Ramos (cell line): Measurements from ENCODE around the gene PGLYRP2.
"Not testable (repeated sequence)": the region's sequence is repeated elsewhere in the genome, so short reads cannot be mapped to it uniquely, and the experiment has no call there.

Experiments
- in situ Hi-C: fragments of 300-500 bp; cut with MboI; formaldehyde crosslinking; loops from one replicate; pipeline ENCODE4 v1.14.3; 2022; ENCODE audit warnings: low sequenced_read_pairs; ENCODE audit not compliant: unreplicated experiment

Gene PGLYRP2

DNA sequence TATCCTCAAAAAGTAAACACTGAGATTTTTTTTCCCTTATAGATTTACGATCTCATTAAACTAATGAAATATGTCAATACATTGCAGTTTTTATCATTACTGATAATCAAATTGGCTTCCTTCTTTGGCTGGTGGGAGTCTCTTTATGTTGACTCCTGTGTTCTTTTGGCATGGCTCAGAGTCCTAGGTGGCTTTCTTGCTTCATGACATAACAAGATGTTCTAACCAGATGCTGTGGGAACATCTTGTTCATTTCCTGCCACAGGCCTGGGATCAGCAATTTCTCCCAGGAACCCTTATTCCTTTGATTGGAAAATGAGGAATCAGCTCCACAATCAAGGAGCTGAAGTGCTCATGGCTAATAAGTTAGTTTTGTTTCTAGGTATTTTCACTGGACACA, 15.8 kb upstream of the PGLYRP2 start:
- in situ Hi-C loops = no loop called here

DNA sequence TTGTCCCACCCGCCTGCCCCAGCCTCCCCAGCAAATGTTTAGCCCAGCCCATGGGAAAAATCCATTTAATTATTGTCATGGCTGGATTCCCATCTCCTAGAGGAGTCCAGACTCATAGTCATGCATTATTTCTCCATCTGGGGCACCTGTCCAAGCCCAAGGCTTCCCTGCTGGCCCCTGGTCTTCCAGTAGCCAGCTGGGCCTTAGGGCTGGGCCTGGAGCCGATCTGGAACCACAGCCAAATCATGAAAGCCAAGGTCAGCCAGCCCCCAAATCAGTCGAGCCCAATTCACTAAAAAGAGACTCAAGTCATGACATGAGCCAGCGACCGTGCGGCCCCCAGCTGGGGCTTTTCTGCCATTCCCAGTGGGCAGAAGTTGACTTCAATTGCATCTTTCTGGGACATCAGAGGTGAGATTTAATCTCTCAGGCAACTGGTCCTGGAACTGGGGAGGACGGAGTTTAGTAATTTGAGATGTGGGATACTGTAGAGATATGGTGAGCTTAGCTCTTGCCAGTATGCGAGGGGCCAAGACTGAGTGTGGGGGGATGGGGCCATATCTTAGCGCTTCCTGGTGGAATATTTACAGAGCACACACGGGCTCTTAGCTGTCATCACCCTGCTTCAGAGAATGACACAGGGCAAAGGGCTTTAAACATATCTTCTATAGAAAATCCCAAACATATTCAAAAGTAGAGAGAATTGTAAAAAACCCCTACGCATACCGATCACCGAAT, 9.4 kb upstream of the PGLYRP2 start:
- in situ Hi-C loops = no loop called here

DNA sequence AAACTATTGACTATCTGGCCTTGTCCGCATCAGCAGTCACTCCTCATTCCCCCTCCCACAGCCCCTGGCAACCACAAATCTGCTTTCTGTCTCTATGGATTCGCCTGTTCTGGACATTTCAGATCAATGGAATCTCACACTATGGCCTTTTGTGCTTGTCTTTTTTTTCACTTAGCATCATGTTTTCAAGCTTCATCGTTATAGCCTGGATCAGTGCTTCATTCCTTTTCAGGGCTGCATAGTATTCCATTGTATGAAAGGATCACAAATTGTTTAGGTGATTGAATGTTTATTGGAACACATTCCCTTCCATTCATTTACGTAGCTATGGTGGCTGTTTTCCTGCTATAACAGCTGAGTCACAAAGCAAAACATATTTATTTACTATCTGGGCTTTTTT, 7.7 kb upstream of the PGLYRP2 start:
- in situ Hi-C loops = no loop called here

GRCh38 chr19:15485768-15486167, 6.5 kb upstream of the PGLYRP2 start:
- in situ Hi-C loops = not testable (repeated sequence)

DNA sequence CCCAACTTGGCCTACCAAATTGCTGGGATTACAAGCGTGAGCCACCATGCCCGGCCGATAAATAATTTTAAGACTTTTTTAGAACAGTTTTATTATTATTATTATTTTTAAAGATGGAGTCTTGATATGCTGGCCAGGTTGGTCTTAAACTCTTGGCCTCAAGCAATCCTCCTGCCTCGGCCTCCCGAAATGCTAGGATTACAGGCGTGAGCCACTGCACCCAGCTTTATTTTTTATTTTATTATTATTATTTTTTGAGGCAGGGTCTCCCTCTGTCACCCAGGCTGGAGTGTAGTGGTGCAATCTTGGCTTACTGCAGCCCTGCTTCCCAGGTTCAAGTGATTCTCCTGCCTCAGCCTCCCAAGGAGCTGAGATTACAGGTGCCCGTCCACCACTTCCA, 1.7 kb upstream of the PGLYRP2 start:
- in situ Hi-C loops = not testable (repeated sequence)

DNA sequence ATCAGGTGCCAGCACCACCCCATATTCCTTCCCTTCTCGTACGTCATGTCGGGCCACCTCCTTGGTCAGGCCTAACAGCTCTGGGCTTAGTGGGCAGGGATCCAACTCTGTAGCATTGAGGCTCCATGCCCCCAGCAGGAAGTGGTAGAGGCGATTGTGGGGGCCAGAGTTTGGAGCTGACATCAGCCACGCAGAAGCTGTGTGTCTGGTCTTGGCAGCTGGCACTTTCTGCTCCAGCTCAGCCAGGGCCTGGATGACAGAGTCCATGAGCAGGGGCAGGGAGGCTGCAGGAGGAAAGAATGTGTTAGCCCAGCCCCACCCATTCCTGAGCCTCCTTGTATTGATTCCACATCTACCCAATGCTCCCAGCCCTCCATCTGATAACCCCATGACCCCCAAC, 3.0 kb downstream of the PGLYRP2 start:
- in situ Hi-C loops = no loop called here

GRCh38 chr19:15475611-15476010, 3.7 kb downstream of the PGLYRP2 start:
- in situ Hi-C loops = no loop called here

DNA sequence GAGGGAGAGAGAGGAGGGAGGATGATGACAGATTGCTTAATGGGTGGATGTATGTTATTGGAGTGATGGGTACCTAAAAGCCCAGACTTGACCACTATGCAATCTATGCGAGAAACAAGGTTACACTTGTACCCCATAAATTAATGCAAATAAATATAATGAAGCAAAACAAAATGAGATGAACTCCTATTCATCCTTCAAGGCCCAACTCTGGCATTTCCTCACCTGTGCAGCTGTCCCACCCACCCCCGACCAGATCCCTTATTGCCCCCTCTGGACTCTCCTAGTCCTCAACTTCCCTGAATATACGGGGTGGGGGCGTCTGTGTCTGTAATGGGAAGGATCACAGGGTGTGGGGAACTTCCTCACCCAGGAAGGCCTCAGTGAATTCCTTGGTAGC, 4.1 kb downstream of the PGLYRP2 start:
- in situ Hi-C loops = no loop called here

GRCh38 chr19:15473821-15474220, 5.5 kb downstream of the PGLYRP2 start:
- in situ Hi-C loops = not testable (repeated sequence)

GRCh38 chr19:15471639-15472101, 7.6 kb downstream of the PGLYRP2 start:
- in situ Hi-C loops = no loop called here

GRCh38 chr19:15469513-15470297, 9.6 kb downstream of the PGLYRP2 start:
- in situ Hi-C loops = no loop called here

GRCh38 chr19:15468675-15469512, 10.4 kb downstream of the PGLYRP2 start:
- in situ Hi-C loops = no loop called here

DNA sequence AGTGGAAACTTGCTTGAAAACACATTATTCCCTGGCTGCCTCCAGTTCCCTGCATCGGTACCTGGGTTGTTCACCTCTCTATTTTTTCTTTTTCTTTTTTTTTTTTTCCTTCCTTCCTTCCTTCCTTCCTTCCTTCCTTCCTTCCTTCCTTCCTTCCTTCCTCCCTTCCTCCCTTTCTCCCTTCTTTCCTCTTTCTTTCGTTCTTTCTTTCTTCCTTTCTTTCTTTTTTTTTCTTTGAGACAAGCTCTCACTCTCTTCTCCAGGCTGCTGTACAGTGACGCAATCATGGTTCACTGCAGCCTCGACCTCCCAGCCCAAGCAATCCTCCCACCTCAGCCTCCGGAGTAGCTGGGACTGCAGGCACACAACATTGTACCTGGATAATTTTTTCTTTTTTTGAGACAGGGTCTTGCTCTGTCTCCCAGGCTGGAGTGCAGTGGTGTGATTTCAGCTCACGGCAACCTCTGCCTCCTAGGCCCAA, 11.5 kb downstream of the PGLYRP2 start:
- in situ Hi-C loops = no loop called here

DNA sequence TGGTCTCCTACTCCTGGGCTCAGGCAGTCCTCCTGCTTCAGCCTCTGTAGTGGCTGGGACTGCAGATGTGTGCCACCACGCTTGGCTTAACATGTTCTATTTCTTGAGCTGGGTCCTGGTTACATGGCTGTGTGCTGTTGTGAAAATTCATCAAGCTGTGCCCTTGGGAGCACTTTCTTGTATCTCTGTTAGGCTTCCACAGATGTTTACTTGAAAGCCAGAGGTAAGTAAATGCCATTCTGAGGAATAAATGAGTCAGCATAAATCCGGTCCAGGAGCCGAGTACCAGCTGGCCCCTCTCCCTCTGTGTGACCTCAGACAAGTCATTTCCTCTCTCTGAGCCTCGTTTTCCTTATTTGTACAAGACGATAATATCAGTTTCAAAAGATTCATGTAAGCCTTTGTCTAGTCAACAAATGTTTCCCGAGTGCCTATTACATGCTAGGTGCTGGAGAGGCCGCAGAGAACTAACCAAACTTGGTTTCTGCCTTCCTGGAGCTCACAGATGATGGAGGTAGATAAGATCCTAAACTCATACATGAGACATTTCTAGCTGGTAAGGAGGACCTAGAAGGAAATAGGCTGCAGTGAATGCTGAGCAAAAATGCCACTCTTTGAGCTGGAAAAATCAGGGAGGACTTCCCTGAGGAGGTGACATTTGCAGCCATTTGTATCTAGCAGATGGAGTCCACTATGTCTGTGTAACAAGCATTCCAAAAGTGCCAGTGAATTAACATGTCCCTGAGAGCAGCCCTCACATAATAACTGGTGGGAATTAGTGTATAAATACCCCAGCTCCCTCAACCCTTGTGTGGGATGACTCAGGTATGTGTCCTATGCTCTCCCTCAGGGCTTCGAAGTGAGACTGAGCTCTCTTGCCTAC, 12.2 kb downstream of the PGLYRP2 start:
- in situ Hi-C loops = no loop called here

DNA sequence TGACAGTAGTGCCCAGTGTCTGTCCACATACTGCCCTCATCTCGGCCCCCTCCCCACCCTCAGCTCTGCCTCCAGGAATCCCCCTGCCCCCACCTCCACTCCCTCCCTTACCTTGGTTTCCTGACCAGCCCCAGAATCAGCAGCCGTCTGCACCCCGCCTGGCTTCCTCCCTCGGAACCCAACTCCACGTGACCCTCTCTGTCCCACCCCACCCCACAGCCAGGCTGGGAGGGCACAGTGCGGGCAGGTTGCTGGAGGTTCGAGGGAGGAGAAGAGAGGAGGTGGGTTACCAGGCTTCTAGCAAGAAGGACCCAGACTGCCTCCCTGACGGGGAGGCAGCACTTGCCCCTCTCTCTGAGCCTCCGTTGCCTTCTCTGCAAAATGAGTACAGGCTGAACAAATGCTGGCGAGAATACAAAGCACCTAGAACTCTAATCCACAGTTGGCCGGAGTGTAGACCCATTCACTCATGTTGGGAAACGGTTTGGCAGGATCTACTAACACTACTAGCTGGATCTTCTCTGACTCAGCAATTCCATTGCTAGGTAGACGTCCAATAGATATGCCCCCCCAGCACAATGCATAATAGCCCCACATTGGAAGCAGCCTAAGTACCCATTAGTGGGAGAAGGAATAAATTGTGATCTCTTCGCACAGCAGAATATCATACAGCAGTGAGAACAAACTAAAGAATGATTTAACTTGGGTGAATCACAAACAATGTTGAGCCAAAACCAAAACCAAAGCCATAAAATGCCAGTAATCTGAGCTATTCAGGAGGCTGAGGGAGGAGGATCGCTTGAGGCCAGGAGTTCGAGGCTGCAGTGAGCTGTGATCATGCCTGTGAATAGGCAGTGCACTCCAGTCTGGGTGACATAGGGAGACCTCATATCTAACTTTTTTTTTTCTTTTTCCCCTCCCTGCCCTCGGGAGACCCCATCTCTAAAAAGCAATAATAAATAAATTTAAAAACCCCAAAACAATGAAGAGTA, 14.6 kb downstream of the PGLYRP2 start, which contains the start of gene RASAL3:
TSS of gene RASAL3 (minus strand) at position 151 of the 992 bp plus-strand sequence. CDS start 186 bp downstream, outside the sequence.
- in situ Hi-C loops = no loop called here

GRCh38 chr19:15463861-15464371, 15.4 kb downstream of the PGLYRP2 start:
- in situ Hi-C loops = no loop called here

DNA sequence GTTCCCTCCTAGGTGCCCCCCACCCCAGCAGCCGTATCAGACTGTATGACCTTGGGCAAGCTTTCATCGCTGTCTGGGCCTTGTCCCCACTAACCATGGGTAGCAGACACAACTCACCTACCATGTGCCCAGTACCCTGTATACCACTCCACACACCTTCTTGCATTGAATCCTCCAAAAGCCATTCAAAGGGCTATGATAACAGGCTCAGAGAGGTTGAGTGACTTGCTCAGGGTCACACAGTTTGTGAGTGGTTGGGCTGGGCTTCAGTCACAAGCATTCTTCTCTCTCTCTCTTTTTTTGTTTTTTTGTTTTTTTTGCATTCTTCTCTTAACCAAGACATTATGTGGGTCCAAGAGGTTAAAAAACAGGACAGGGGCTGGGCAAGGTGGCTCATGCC, 17.6 kb downstream of the PGLYRP2 start:
- in situ Hi-C loops = no loop called here
